Adrenal gland (tissue), 19 donors: Measurements from ENCODE around the gene G6PC2. TPM values are rescaled to one million over a fixed set of nuclear protein-coding genes. Genes with fewer than 3 reads are reported as not detected.

Experiments
- DNase-seq, 7 donors: peaks; one replicate each; pipeline ENCODE4 v3.0.0-alpha.2; 2019 to 2020
- H3K27ac ChIP-seq, 5 donors: fragments of 200-600 bp; sonication (generic) in 4 of 5; 1 replicate in 3 of 5; 2 replicates in 2 of 5; pipeline versions ENCODE4 v1.5.1 to v1.8.0; 2016 to 2020; ENCODE audit warnings: mild to moderate bottlenecking in 1 of 5
- H3K27me3 ChIP-seq: fragments of 200-600 bp; 2 replicates; pipeline ENCODE4 v1.8.0; 2021
- H3K36me3 ChIP-seq, 2 donors: fragments of 200-600 bp; replicated peaks in 1 of 2; 1 replicate in 1 of 2; 2 replicates in 1 of 2; pipeline versions ENCODE4 v1.5.1 to v1.8.0; 2018 to 2022
- H3K4me1 ChIP-seq, 2 donors: fragments of 200-600 bp; replicated peaks in 1 of 2; 1 replicate in 1 of 2; 2 replicates in 1 of 2; pipeline versions ENCODE4 v1.5.1 to v1.8.0; 2018 to 2021
- H3K4me3 ChIP-seq, 4 donors: fragments of 200-600 bp; sonication (generic) in 3 of 4; one replicate each; pipeline ENCODE4 v1.5.1; 2016 to 2018
- H3K9me3 ChIP-seq, 3 donors: fragments of 200-600 bp; sonication (generic) in 1 of 3; replicated peaks in 1 of 3; 1 replicate in 2 of 3; 2 replicates in 1 of 3; pipeline versions ENCODE4 v1.5.1 to v1.8.0; 2016 to 2021
- POLR2A ChIP-seq, 2 donors: fragments of 450-650 bp; IDR thresholded peaks; one replicate each; pipeline ENCODE4 v1.6.1; 2017; ENCODE audit warnings: antibody characterized with exemption in 2 of 2, mild to moderate bottlenecking in 2 of 2, moderate library complexity in 1 of 2
- WGBS, 4 donors: extraction: QIAGEN DNeasy Blood & Tissue Kit in 2 of 4; methylation state at CpG; one replicate each; pipeline versions ENCODE4 v1.1.5 to v1.1.7; 2013 to 2017; 5-methylcytosine and 5-hydroxymethylcytosine counted together
- intact Hi-C, 2 donors: fragments of 100-400 bp; cut with DNase I; formaldehyde crosslinking; loops; one replicate each; pipeline versions ENCODE4 v1.14.1 to v1.15.0; 2022 to 2023
- long read RNA-seq, 10 donors: library from polyadenylated mRNA in 3 of 10; unstranded in 2 of 10; stranded (forward) in 1 of 10; transcript quantifications; one replicate each; pipeline ENCODE4 v2.0.0 and lab custom pipeline, GENCODE V29; 2021 to 2026
- polyA plus RNA-seq, 3 donors: library from polyadenylated mRNA; stranded (reverse); fragments of 200-250 nt in 2 of 3; fragments of 350-450 nt in 1 of 3; fragmentation: Illumina TruSeq in 1 of 3; extraction: RNeasy Lipid Tissue Mini Kit (QIAGEN cat#74804) in 1 of 3; gene quantifications; one replicate each; pipeline ENCODE4 v1.2.3, GENCODE V29; 2013 to 2014
- total RNA-seq, 9 donors: library from RNA; depleted of rRNA in 4 of 9; stranded (reverse); fragments of >200 nt in 4 of 9; fragments of 120-200 nt in 1 of 9; fragmentation: NEBNext Ultra II Directional in 1 of 9; extraction: Animal tissue kit (Norgen Biotek cat#: 25700) in 1 of 9; gene quantifications; one replicate each; pipeline versions ENCODE4 v1.1.0 to v1.2.4, GENCODE V29; 2013 to 2023
- TF ChIP-seq, protein P1 (sequence below), 6 experiments: fragments of 450-650 bp in 4 of 6; fragments of 200-600 bp in 2 of 6; sonication (generic) in 1 of 6; IDR thresholded peaks; 1 replicate in 5 of 6; 2 replicates in 1 of 6; pipeline versions ENCODE4 v1.5.1 to v1.8.0; 2016 to 2021; ENCODE audit warnings: antibody characterized with exemption in 6 of 6, mild to moderate bottlenecking in 2 of 6, moderate library complexity in 1 of 6
- donor health status: healthy with polysubstance abuse.
- donor health status: Bipolar disorder and iron deficiency.
- donor health status: DM: yes; HTN: yes; CAD: no.
- donor health status: DM: no; HTN: no; CAD: no.
- donor health status: DM: no; HTN: no; CAD: no.
- donor health status: DM: yes; HTN: yes; CAD: no.

Gene G6PC2, protein sequence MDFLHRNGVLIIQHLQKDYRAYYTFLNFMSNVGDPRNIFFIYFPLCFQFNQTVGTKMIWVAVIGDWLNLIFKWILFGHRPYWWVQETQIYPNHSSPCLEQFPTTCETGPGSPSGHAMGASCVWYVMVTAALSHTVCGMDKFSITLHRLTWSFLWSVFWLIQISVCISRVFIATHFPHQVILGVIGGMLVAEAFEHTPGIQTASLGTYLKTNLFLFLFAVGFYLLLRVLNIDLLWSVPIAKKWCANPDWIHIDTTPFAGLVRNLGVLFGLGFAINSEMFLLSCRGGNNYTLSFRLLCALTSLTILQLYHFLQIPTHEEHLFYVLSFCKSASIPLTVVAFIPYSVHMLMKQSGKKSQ
- total RNA-seq (under 1 TPM in 1 of 9 donors, not detected in 8; 0.06 TPM), polyA plus RNA-seq (under 1 TPM in 1 of 3 donors, not detected in 2; 0.17 TPM)
- long read RNA-seq, donor 1: 0 reads
- long read RNA-seq, donor 2: 0 reads
- long read RNA-seq, donor 3: 0 reads
- long read RNA-seq, donor 4: 0 reads
- long read RNA-seq, donor 5: 0 reads
- long read RNA-seq, donor 6: 0 reads
- long read RNA-seq, donor 7: 0 reads
- long read RNA-seq, donor 8: 0 reads
- long read RNA-seq, donor 9: 0 reads
- long read RNA-seq, donor 10: 0 reads

DNA sequence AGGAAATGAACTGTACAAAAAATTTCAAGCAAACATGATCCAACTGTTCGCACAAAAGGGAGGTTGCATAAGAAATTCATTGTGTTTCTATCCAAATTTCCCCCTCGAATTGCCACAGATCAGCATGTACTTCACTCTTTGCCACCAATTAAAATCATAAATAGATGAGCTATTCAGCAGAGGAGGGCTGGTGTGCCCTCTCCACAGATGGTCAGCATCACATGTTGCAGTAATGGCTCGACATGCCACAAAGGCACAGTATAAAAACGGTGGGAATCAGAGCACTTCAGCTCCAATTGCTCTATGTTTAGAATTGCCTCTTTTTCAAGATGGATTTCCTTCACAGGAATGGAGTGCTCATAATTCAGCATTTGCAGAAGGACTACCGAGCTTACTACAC lies at the start of gene G6PC2:
Gene G6PC2, plus strand, starts transcription at position 289 of the 400 bp plus-strand sequence. Its CDS starts 41 bp downstream, at position 330.
- H3K36me3 ChIP-seq: no peaks in the 10 kb centered on the region
- peak within 1 kb of the TSS in 1 of 4 donors; percentile 33 for H3K4me3 ChIP-seq
- intact Hi-C loops: no loop called here
- H3K9me3 ChIP-seq: no peaks in the 10 kb centered on the region
- 64 to 78% (median 67%) methylated on average over 5 of the region's 5 CpGs for WGBS, 4 donors
- TF ChIP-seq, protein P1, sequence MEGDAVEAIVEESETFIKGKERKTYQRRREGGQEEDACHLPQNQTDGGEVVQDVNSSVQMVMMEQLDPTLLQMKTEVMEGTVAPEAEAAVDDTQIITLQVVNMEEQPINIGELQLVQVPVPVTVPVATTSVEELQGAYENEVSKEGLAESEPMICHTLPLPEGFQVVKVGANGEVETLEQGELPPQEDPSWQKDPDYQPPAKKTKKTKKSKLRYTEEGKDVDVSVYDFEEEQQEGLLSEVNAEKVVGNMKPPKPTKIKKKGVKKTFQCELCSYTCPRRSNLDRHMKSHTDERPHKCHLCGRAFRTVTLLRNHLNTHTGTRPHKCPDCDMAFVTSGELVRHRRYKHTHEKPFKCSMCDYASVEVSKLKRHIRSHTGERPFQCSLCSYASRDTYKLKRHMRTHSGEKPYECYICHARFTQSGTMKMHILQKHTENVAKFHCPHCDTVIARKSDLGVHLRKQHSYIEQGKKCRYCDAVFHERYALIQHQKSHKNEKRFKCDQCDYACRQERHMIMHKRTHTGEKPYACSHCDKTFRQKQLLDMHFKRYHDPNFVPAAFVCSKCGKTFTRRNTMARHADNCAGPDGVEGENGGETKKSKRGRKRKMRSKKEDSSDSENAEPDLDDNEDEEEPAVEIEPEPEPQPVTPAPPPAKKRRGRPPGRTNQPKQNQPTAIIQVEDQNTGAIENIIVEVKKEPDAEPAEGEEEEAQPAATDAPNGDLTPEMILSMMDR (IDR thresholded peaks at IDR 0.05): no peak
- no peak for TF ChIP-seq POLR2A (IDR thresholded peaks at IDR 0.05)
- H3K27ac ChIP-seq: no peak within 1 kb of the TSS
- DNase-seq: no peak
- H3K4me1 ChIP-seq: no peaks in the 10 kb centered on the region
- H3K27me3 ChIP-seq: no peaks in the 10 kb centered on the region

DNA sequence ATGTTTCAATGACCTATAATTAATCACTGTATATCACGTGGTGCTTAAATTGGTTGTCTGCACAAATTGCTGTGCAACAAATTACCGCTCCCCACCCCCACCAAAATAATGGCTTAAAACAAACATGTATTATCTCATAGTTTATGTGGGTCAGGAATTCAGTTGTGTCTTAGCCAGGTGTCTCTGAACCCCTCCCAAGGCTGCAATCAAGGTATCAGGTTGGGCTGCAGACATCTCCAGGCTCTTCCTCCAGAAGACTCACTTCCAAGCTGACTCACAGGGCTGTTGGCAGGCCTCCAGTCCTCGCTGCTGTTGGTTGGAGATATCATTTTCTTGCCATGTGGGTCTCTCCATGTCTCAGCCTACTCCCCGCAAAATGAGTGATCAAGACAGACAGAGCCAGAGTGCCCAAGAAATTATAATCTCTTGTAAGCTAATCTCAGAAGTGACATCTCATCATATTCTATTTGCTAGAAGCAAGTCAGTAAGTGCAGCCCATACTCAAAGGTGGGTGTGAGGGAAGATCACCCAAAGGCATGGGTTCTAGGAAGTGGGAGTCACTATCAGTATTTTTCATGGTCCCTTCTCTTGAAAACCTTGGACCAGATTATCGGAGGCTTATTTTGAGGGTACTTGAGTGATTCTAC lies 49.3 kb upstream of the G6PC2 start:
- H3K4me1 ChIP-seq: peaks cover 4 to 7% of the 10 kb centered on the region in 2 donors
- no peaks in the 10 kb centered on the region for H3K27me3 ChIP-seq
- no peaks in the 10 kb centered on the region for H3K36me3 ChIP-seq
- intact Hi-C loops: no loop called here
- H3K27ac ChIP-seq: no peak overlapping the region
- WGBS, 4 donors: 57 to 69% (median 66%) methylated on average over 5 of the region's 5 CpGs
- DNase-seq: peak; percentile 53 to 77 (median 73)
- H3K4me3 ChIP-seq: no peak overlapping the region
- no peak for TF ChIP-seq POLR2A (IDR thresholded peaks at IDR 0.05)
- TF ChIP-seq, protein P1 (IDR thresholded peaks at IDR 0.05): no peak
- H3K9me3 ChIP-seq: no peaks in the 10 kb centered on the region

DNA sequence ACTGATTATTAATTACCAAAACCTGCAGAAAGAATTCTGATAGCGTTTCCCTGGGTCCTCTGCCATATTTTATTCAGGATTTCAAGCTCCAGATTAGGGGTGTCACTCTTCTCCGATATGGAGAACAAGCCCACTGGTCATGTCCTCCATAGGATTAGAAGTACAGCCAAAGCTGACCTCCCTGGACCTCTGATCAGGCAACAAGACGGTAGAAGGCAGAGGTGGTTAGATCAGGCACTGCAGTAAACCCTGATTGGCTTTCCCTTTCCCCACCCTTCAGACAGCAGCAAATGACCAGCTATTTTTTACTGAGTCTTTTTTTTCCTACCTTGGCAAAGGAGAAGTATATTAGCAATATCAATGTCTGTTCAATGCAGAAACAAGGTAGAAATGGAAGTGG lies 48.6 kb upstream of the G6PC2 start:
- Histone ChIP-seq H3K9me3 (no peaks in the 10 kb centered on the region), H3K4me1 (peaks cover 4 to 7% of the 10 kb centered on the region in 2 donors), H3K36me3 (no peaks in the 10 kb centered on the region), H3K27ac (no peak overlapping the region), H3K27me3 (no peaks in the 10 kb centered on the region), H3K4me3 (no peak overlapping the region)
- no peak for DNase-seq
- no peak for TF ChIP-seq POLR2A (IDR thresholded peaks at IDR 0.05)
- TF ChIP-seq, protein P1 (IDR thresholded peaks at IDR 0.05): no peak
- intact Hi-C loops: no loop called here
- 33 to 60% (median 44%) methylated on average over 3 of the region's 3 CpGs for WGBS, 4 donors

DNA sequence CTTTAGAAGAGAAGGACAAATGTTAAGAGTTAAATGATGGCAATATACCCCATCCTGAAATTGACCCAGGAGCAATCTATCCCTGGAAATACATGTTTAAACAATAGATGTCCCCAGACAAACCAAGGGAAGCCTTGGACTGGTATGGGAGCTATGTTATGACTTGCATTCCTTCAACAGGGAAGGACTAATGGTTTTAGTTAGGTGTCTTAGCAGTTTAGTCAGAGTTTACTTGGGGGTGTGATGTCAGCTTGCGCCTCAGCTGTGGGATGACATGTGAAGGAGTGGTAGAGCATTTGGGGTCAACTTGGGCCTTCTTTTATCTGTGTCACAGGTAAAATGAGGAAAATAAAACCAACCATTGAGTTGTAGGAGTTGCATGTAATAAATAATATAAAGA lies 47.6 kb upstream of the G6PC2 start:
- H3K4me1 ChIP-seq: peaks cover 4 to 7% of the 10 kb centered on the region in 2 donors
- no peaks in the 10 kb centered on the region for H3K27me3 ChIP-seq
- TF ChIP-seq POLR2A (IDR thresholded peaks at IDR 0.05): no peak
- TF ChIP-seq, protein P1 (IDR thresholded peaks at IDR 0.05): no peak
- no peaks in the 10 kb centered on the region for H3K9me3 ChIP-seq
- intact Hi-C loops: no loop called here
- H3K27ac ChIP-seq: no peak overlapping the region
- H3K4me3 ChIP-seq: no peak overlapping the region
- 93 to 100% (median 99%) methylated on average over 1 of the region's 1 CpG for WGBS, 4 donors
- DNase-seq: no peak
- no peaks in the 10 kb centered on the region for H3K36me3 ChIP-seq
